H9 (cell line): ENCODE results near the gene TMEM120B. TPM values are rescaled to one million over a fixed set of nuclear protein-coding genes. Genes with fewer than 3 reads are reported as not detected.

Experiments
- DNase-seq: peaks from one replicate; pipeline ENCODE4 v3.0.0-alpha.2; 2017
- H2AFZ ChIP-seq: one replicate; pipeline ENCODE4 v1.6.1; 2013; ENCODE audit warnings: mild to moderate bottlenecking, low read length, control low read depth, moderate library complexity
- H2AK5ac ChIP-seq: 2 replicates; pipeline ENCODE4 v1.6.1; 2013; ENCODE audit warnings: low read length, control low read depth, mixed read lengths; ENCODE audit not compliant: insufficient read length
- H2BK120ac ChIP-seq: one replicate; pipeline ENCODE4 v1.6.1; 2013; ENCODE audit warnings: low read depth, mild to moderate bottlenecking, low read length, control low read depth, inconsistent platforms; ENCODE audit not compliant: poor library complexity, severe bottlenecking
- H2BK12ac ChIP-seq: 2 replicates; pipeline ENCODE4 v1.6.1; 2013; ENCODE audit warnings: low read length, control low read depth, mixed read lengths, low read depth; ENCODE audit not compliant: insufficient read length
- H2BK15ac ChIP-seq: 2 replicates; pipeline ENCODE4 v1.6.1; 2013; ENCODE audit warnings: low read depth, low read length, control low read depth
- H2BK20ac ChIP-seq: one replicate; pipeline ENCODE4 v1.6.1; 2013; ENCODE audit warnings: low read depth, mild to moderate bottlenecking, low read length, control low read depth, inconsistent platforms; ENCODE audit not compliant: poor library complexity, severe bottlenecking
- H2BK5ac ChIP-seq: 2 replicates; pipeline ENCODE4 v1.6.1; 2013; ENCODE audit warnings: low read length, control low read depth, mixed read lengths; ENCODE audit not compliant: insufficient read length
- H3K14ac ChIP-seq: 2 replicates; pipeline ENCODE4 v1.6.1; 2013; ENCODE audit warnings: low read length, control low read depth; ENCODE audit not compliant: insufficient read depth
- H3K18ac ChIP-seq: 2 replicates; pipeline ENCODE4 v1.6.1; 2013; ENCODE audit warnings: low read depth, mild to moderate bottlenecking, mixed read lengths, low read length, control low read depth; ENCODE audit not compliant: insufficient read length
- H3K23ac ChIP-seq: 2 replicates; pipeline ENCODE4 v1.6.1; 2013; ENCODE audit warnings: low read length, control low read depth, mixed read lengths, low read depth; ENCODE audit not compliant: insufficient read length
- H3K23me2 ChIP-seq: 2 replicates; pipeline ENCODE4 v1.6.1; 2013; ENCODE audit warnings: low read depth, mild to moderate bottlenecking, mixed read lengths, low read length, control low read depth; ENCODE audit not compliant: insufficient read length, poor library complexity, severe bottlenecking
- H3K27ac ChIP-seq: 2 replicates; pipeline ENCODE4 v1.5.1; 2013; ENCODE audit warnings: low read length, control low read depth, mixed read lengths, low read depth; ENCODE audit not compliant: insufficient read length
- H3K27me3 ChIP-seq: 2 replicates; pipeline ENCODE4 v1.6.1; 2013; ENCODE audit warnings: low read length, control low read depth, inconsistent platforms; ENCODE audit not compliant: insufficient read depth
- H3K4ac ChIP-seq: 2 replicates; pipeline ENCODE4 v1.6.1; 2013; ENCODE audit warnings: low read depth, mild to moderate bottlenecking, control low read depth, inconsistent platforms, low read length, moderate library complexity
- H3K4me1 ChIP-seq: 2 replicates; pipeline ENCODE4 v1.6.1; 2013; ENCODE audit warnings: low read length, control low read depth, inconsistent platforms; ENCODE audit not compliant: insufficient read depth
- H3K4me2 ChIP-seq: 2 replicates; pipeline ENCODE4 v1.6.1; 2013; ENCODE audit warnings: low read length, control low read depth, mixed read lengths; ENCODE audit not compliant: insufficient read length, insufficient read depth
- H3K56ac ChIP-seq: 2 replicates; pipeline ENCODE4 v1.6.1; 2013; ENCODE audit warnings: low read depth, mild to moderate bottlenecking, mixed read lengths, low read length, control low read depth; ENCODE audit not compliant: insufficient read length
- H3K79me1 ChIP-seq: 2 replicates; pipeline ENCODE4 v1.6.1; 2013; ENCODE audit warnings: low read depth, mild to moderate bottlenecking, moderate library complexity, low read length, control low read depth, inconsistent platforms; ENCODE audit not compliant: insufficient read depth, poor library complexity, severe bottlenecking
- H3K79me2 ChIP-seq: 2 replicates; pipeline ENCODE4 v1.6.1; 2013; ENCODE audit warnings: low read length, control low read depth, inconsistent platforms; ENCODE audit not compliant: insufficient read depth
- H3K9ac ChIP-seq: 2 replicates; pipeline ENCODE4 v1.6.1; 2013; ENCODE audit warnings: low read length, control low read depth, mixed read lengths; ENCODE audit not compliant: insufficient read length; ENCODE audit errors: extremely low read depth
- H3K9me3 ChIP-seq: one replicate; pipeline ENCODE4 v1.6.1; 2013; ENCODE audit warnings: low read depth, low read length, inconsistent platforms; ENCODE audit not compliant: control insufficient read depth
- H3T11ph ChIP-seq: one replicate; pipeline ENCODE4 v1.6.1; 2013; ENCODE audit warnings: mild to moderate bottlenecking, low read length, control low read depth, inconsistent platforms
- H4K20me1 ChIP-seq: one replicate; pipeline ENCODE4 v1.6.1; 2013; ENCODE audit not compliant: control insufficient read depth, insufficient read length, insufficient read depth
- H4K5ac ChIP-seq: 2 replicates; pipeline ENCODE4 v1.6.1; 2013; ENCODE audit warnings: low read depth, mild to moderate bottlenecking, mixed read lengths, low read length, control low read depth; ENCODE audit not compliant: insufficient read length
- H4K8ac ChIP-seq: replicated peaks from 2 replicates; pipeline ENCODE4 v1.6.1; 2013; ENCODE audit warnings: low read length, control low read depth, mixed read lengths, low read depth; ENCODE audit not compliant: insufficient read length
- H4K91ac ChIP-seq: 2 replicates; pipeline ENCODE4 v1.6.1; 2013; ENCODE audit warnings: low read depth, mild to moderate bottlenecking, moderate library complexity, mixed read lengths, low read length, control low read depth; ENCODE audit not compliant: insufficient read length
- H3K27ac Mint-ChIP-seq, 3 experiments: 2 replicates in 2 of 3; 3 replicates in 1 of 3; pipeline ENCODE4 v1.8.0; 2020 to 2021; ENCODE audit warnings: mixed read lengths in 3 of 3, mild to moderate bottlenecking in 1 of 3, moderate library complexity in 1 of 3
- H3K27me3 Mint-ChIP-seq: 2 replicates; pipeline ENCODE4 v1.8.0; 2021; ENCODE audit warnings: low read depth, mild to moderate bottlenecking, moderate library complexity, mixed read lengths
- H3K36me3 Mint-ChIP-seq, 3 experiments: 2 replicates in 2 of 3; 3 replicates in 1 of 3; pipeline ENCODE4 v1.8.0; 2020 to 2021; ENCODE audit warnings: low read depth in 3 of 3, mixed read lengths in 3 of 3; ENCODE audit not compliant: insufficient read depth in 1 of 3
- H3K4me1 Mint-ChIP-seq, 2 experiments: 2 replicates each; pipeline ENCODE4 v1.8.0; 2020; ENCODE audit warnings: mixed read lengths in 2 of 2
- H3K4me3 Mint-ChIP-seq, 2 experiments: 2 replicates in 1 of 2; 3 replicates in 1 of 2; pipeline ENCODE4 v1.8.0; 2020 to 2021; ENCODE audit warnings: mild to moderate bottlenecking in 2 of 2, mixed read lengths in 2 of 2, moderate library complexity in 1 of 2
- H3K9me3 Mint-ChIP-seq, 2 experiments: 2 replicates in 1 of 2; 3 replicates in 1 of 2; pipeline ENCODE4 v1.8.0; 2020; ENCODE audit warnings: mild to moderate bottlenecking in 2 of 2, mixed read lengths in 2 of 2, moderate library complexity in 1 of 2
- WGBS: extraction: QIAGEN DNeasy Blood & Tissue Kit; methylation state at CpG from one replicate; pipeline ENCODE4 v1.1.7; 2013; ENCODE audit warnings: missing lambda C conversion rate, low lambda C conversion rate, mixed read lengths; ENCODE audit not compliant: insufficient read length; ENCODE audit errors: extremely low coverage; 5-methylcytosine and 5-hydroxymethylcytosine counted together
- total RNA-seq: library from RNA; stranded (reverse); gene quantifications from 2 replicates; pipeline ENCODE4 v1.2.1, GENCODE V29; 2021
- TF ChIP-seq, protein P1 (sequence below): fragments of 200-600 bp; sonication (generic); conservative IDR thresholded peaks from 3 replicates; pipeline ENCODE4 v1.8.0; 2021; ENCODE audit warnings: antibody characterized with exemption, mild to moderate bottlenecking

Gene TMEM120B
- total RNA-seq, 1 experiment from 2014 or later: 25.8 TPM

DNA sequence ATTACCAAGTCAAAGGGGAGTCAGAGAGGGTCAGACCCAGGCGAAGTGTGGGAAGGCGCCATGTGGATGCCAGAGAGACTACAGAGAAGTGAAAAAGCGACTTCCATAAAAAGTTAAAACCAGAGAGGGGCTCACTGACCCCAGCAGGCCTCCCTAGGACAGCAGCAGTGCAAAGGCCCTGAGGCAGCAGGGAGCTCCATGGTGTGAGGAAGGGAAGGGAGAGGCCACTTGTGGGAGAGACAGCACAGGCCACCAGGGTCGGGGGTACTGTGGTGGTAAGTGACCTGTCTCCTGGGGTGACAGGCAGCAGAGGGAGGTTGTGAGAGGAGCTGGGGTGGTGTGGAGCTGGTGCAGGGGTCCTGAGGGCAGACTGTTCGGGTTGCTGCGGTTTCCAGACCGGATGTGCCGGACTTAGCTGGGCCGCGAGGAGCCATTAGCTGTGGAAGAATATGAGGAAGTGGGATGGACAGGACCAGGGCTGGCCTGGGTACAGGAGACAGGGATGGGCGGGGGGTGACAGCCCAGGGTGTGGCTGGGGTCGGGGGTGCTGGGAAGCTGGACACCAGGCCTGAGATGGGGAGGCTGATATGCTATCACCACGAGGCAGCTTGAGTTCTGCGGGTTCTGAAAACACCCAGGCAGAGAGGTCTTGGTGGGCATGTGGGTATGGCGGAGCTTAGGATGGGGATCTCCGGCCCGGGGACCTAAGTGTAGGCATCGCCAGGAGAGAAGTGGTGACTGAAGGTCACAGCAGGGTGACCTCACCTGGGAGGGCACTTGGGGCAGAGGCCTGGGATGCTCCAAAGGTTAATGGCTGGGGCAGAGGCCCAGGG is 114.0 kb downstream of the TMEM120B start:
- H3K27ac Mint-ChIP-seq: peak overlapping the region; percentile 64 to 82 (median 77); a peak in 4 of 7 replicates
- TF ChIP-seq, protein P1, sequence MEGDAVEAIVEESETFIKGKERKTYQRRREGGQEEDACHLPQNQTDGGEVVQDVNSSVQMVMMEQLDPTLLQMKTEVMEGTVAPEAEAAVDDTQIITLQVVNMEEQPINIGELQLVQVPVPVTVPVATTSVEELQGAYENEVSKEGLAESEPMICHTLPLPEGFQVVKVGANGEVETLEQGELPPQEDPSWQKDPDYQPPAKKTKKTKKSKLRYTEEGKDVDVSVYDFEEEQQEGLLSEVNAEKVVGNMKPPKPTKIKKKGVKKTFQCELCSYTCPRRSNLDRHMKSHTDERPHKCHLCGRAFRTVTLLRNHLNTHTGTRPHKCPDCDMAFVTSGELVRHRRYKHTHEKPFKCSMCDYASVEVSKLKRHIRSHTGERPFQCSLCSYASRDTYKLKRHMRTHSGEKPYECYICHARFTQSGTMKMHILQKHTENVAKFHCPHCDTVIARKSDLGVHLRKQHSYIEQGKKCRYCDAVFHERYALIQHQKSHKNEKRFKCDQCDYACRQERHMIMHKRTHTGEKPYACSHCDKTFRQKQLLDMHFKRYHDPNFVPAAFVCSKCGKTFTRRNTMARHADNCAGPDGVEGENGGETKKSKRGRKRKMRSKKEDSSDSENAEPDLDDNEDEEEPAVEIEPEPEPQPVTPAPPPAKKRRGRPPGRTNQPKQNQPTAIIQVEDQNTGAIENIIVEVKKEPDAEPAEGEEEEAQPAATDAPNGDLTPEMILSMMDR: no peak

More for the DNA sequence above, 114.0 kb downstream of the TMEM120B start:
- no peaks in the 10 kb centered on the region for H3K79me1 ChIP-seq
- no peak overlapping the region for H2BK15ac ChIP-seq
- H3K9me3 ChIP-seq: no peaks in the 10 kb centered on the region
- H4K91ac ChIP-seq: no peak overlapping the region
- no peaks in the 10 kb centered on the region for H3K4me1 ChIP-seq
- H2BK12ac ChIP-seq: no peak overlapping the region
- no peak overlapping the region for H2AK5ac ChIP-seq
- Mint-ChIP-seq H3K4me3 (peak overlapping the region in 1 of 2 experiments; percentile 22; a peak in 2 of 5 replicates), H3K27me3 (no peaks in the 10 kb centered on the region), H3K36me3 (peaks cover 20 to 73% (median 56%) of the 10 kb centered on the region in 3 experiments; a peak in 6 of 7 replicates), H3K4me1 (peaks cover 0 to 4% of the 10 kb centered on the region in 2 experiments; a peak in 1 of 4 replicates), H3K9me3 (no peaks in the 10 kb centered on the region; a peak in 1 of 5 replicates)
- no peak overlapping the region for H3T11ph ChIP-seq
- H3K23ac ChIP-seq: no peak overlapping the region
- no peaks in the 10 kb centered on the region for H3K79me2 ChIP-seq
- no peak overlapping the region for H3K14ac ChIP-seq
- peak; percentile 24 for DNase-seq
- no peak overlapping the region for H3K4me2 ChIP-seq
- no peaks in the 10 kb centered on the region for H4K20me1 ChIP-seq
- no peak overlapping the region for H3K27ac ChIP-seq
- no peak overlapping the region for H3K56ac ChIP-seq
- no peaks in the 10 kb centered on the region for H3K23me2 ChIP-seq
- H4K5ac ChIP-seq: no peak overlapping the region
- no peak overlapping the region for H2AFZ ChIP-seq
- H3K27me3 ChIP-seq: no peaks in the 10 kb centered on the region
- WGBS: no CpG with 5 or more reads among the region's 18 CpGs
- no peak overlapping the region for H2BK120ac ChIP-seq
- no peak overlapping the region for H2BK5ac ChIP-seq
- H4K8ac ChIP-seq: no peak overlapping the region
- no peak overlapping the region for H3K9ac ChIP-seq
- no peak overlapping the region for H3K4ac ChIP-seq
- H3K18ac ChIP-seq: no peak overlapping the region
- no peak overlapping the region for H2BK20ac ChIP-seq
